Suppressor macrophage (primary cell): ENCODE measurements around the gene DCDC1.

Experiments used
- DNase-seq, 4 experiments: peaks; one replicate each; pipeline ENCODE4 v3.0.0-alpha.2; 2020 to 2022

The DCDC1 gene

GRCh38 chr11:31096191-31096805 lies 273.2 kb downstream of the DCDC1 start:
- DNase-seq = no peak

DNA sequence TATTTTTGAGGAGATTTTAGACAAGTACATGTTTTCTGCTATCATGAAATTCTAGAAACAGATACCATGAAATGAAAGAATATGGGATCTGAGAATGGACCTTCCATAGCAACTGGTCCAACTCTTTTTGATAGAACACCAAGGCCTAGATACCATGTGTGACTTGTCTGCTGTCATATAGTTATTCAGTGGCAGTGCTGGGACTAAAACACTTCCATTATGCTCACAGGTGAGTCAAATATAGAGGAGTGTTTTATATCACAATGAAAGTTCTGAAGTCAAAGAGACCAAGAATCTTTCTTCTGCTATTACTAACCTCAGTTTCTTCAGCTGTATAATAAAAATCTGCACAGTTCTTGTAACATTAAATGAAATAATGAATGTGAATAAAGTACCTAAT lies 276.9 kb downstream of the DCDC1 start:
- DNase-seq = no peak

- no peak for DNase-seq
Measured at GRCh38 chr11:31089117-31089516, 280.4 kb downstream of the DCDC1 start.

GRCh38 chr11:31069447-31070205 lies 299.9 kb downstream of the DCDC1 start:
- no peak for DNase-seq

DNA sequence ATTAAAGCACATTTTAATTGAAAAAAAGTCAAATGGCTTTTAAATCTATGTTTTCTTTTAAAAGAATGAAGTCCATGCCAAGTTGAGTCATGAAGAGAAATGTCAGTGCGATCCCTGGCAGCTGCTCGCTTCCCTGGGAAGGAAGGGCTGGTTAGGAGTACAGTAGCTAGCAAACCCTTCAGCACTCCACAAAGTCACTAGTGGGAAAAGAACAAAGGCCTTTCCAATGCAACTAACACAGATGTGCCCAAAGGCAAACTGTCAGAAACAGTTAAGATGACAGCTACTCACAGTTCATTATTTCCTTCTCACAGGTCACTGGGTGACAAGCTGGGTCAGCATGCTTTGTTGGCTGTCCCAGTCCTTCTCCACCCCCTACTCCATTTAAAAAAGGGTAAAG lies 308.7 kb downstream of the DCDC1 start:
- DNase-seq = no peak

DNA sequence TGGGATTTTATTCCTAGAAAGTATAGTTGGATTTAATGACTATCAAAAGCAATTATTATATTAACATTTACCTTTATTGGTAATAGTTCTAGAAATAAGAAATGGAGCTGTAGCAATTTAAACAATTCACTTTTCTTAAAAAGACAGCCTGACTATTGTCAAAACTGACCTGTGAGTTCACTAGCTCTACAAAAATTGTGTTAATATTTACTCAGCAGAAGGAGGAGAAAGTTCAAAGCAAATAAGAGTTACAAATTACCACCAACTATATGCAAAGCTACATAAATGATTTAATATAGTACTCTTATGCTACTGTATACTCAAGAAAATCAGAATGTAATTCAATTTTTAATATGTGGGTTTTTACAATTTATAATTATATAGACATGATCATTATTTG lies 310.0 kb downstream of the DCDC1 start:
- DNase-seq = no peak

GRCh38 chr11:31050061-31050765 lies 319.3 kb downstream of the DCDC1 start:
- no peak for DNase-seq

GRCh38 chr11:31045335-31045734 lies 324.2 kb downstream of the DCDC1 start:
- DNase-seq = peak; percentile 3 to 34 (median 8)

- no peak for DNase-seq
Measured at GRCh38 chr11:31030138-31030792, 339.3 kb downstream of the DCDC1 start.

GRCh38 chr11:31026315-31026714 lies 343.2 kb downstream of the DCDC1 start:
- DNase-seq = no peak

- DNase-seq = no peak
Measured at GRCh38 chr11:31022080-31022479, 347.5 kb downstream of the DCDC1 start.

GRCh38 chr11:31019786-31020185 lies 349.8 kb downstream of the DCDC1 start:
- no peak for DNase-seq

GRCh38 chr11:31005202-31005601 lies 364.3 kb downstream of the DCDC1 start:
- DNase-seq = no peak

DNA sequence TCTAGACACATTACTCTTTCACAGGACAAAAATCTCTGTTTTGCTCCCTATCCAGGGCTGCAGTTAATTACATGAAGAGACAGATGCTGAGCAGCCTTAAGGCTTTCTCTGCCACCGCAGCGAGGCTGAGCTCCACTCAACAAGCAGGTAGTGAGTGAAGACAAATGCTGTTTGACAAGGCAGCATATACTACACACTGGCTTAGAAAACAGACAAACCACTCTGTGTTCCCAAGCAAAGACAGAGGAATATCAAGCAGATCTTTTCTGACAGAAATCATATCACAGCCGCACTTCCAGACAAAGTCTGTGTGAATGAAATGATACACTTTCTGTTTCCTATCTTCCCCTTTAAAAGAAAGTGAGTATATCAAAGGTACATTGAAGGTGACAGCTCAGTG lies 368.1 kb downstream of the DCDC1 start:
- no peak for DNase-seq

DNA sequence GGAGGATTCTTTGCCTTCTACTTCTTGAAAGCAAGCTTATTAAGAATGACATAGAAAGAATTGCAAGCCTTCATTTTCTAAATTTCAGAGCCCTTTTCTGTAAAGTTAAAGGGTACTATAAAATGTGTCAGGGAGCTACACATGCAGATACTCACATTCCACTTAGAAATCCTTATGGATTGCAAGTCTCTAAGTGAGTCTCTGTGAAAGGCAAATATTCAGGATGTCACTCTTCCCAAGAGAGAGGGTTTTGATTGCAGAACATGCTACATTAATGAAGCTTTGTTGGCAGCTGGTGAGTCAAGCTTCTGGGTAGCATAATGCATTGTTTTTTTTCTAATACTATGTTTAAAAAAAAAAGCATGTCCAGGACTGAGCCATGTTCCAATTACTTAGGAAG lies 369.2 kb downstream of the DCDC1 start:
- no peak for DNase-seq

DNA sequence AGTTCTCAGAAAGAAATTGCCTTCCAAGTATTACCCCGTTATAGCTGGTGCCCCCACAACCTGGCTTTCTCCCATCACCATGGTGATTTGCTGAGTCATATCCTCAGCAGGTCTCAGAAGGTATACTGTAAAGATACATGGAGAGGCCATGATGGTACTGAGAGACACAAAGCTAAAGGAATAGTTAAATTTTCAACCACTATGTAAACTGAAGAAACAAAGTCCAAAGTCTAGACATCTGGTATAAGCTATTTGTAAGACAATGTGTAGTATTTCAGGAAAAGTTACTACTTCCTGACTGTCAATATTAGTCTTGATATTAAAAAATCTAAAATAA lies 377.1 kb downstream of the DCDC1 start:
- DNase-seq = no peak

DNA sequence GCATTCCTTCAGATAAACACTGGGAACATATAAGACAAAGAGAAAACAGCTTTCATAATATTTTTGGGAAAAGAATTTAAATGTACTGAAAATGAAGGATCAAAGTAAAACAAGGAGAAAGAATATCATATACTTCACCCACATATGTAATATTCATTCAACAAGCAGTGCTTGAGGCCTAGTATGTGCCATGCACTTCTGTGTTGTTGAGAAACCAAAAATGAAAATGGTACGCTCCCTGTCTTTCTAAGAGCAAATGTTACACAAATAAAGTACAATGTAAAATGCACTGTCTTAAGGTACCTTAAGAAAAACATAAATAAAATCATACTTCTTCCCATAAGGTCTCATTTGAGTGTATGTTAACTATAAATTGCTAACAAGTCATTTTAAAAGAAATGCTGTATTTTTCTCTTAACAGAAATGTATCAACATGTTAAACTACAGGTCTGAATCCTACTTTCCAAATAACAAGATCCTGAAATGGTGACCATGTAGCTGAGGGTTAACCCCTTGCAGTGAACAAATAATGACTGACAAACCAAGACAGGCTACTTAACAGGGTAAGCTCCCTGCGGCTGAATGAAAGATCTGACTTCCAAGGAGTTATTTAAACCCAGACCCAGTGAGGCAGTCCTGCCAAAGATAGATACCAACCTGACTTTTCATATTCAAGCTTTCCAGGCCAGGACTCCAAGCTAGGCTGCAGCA lies 377.6 kb downstream of the DCDC1 start:
- no peak for DNase-seq

- no peak for DNase-seq
Measured at GRCh38 chr11:30991376-30991775, 378.2 kb downstream of the DCDC1 start.

- no peak for DNase-seq
Measured at GRCh38 chr11:30990625-30991296, 378.8 kb downstream of the DCDC1 start.

- no peak for DNase-seq
Measured at GRCh38 chr11:30987819-30988218, 381.7 kb downstream of the DCDC1 start.

GRCh38 chr11:30985536-30985935 lies 384.0 kb downstream of the DCDC1 start:
- DNase-seq = no peak

DNA sequence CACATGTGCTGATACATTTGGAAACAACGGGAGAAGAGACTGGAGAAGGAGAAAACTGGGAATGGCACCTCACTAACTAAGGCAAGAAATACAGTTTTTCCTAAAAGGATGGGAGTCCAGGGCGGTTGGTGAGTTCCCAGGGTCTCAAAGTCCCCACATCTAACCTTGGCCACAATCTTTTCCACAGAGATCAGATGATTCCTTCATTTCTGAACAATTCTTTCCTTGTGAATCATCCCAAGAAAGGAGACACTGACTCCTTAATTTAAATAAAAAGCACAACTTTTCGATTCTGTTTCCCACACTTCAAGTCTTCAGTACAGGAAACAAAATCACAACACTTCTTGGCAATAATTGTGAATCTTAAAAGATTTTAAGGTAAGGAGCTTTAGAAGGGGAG lies 384.7 kb downstream of the DCDC1 start:
- no peak for DNase-seq
